Suppressor macrophage treated with lipopolysaccharide for 1 hour (primary cell): ENCODE results near the gene SELL.
"Not testable (repeated sequence)": the region's sequence is repeated elsewhere in the genome, so short reads cannot be mapped to it uniquely, and the experiment has no call there.

ENCODE experiments used
- DNase-seq, 3 donors: peaks; one replicate each; pipeline ENCODE4 v3.0.0-alpha.2; 2020 to 2022

Gene SELL

GRCh38 chr1:169711469-169712308 is at the start of gene SELL:
SELL (minus strand) TSS chr1:169711620; CDS start chr1:169711498, 122 bp downstream.
- DNase-seq = peak; percentile 85 to 90 (median 88)

- no peak for DNase-seq
Measured at GRCh38 chr1:169759038-169759437, 47.6 kb upstream of the SELL start.

- DNase-seq = no peak
Measured at GRCh38 chr1:169753549-169753948, 42.1 kb upstream of the SELL start.

- DNase-seq = no peak
Measured at GRCh38 chr1:169750041-169750440, 38.6 kb upstream of the SELL start.

- no peak for DNase-seq
Measured at GRCh38 chr1:169746550-169746949, 35.1 kb upstream of the SELL start.

- DNase-seq = no peak
Measured at GRCh38 chr1:169745015-169745861, 33.8 kb upstream of the SELL start.

GRCh38 chr1:169741666-169742394 is 30.4 kb upstream of the SELL start:
- DNase-seq = no peak

- no peak for DNase-seq
Measured at GRCh38 chr1:169739980-169740379, 28.6 kb upstream of the SELL start.

GRCh38 chr1:169733924-169734323 is 22.5 kb upstream of the SELL start, which contains the start of gene SELE:
SELE (minus strand) TSS chr1:169734079; CDS start chr1:169733612, 467 bp downstream.
- no peak for DNase-seq

- no peak for DNase-seq
Measured at GRCh38 chr1:169731446-169731845, 20.0 kb upstream of the SELL start.

- DNase-seq = no peak
Measured at GRCh38 chr1:169729991-169730390, 18.6 kb upstream of the SELL start.

- no peak for DNase-seq
Measured at GRCh38 chr1:169727307-169727706, 15.9 kb upstream of the SELL start.

- no peak for DNase-seq
Measured at GRCh38 chr1:169726851-169727250, 15.4 kb upstream of the SELL start.

- no peak for DNase-seq
Measured at GRCh38 chr1:169725930-169726329, 14.5 kb upstream of the SELL start.

- no peak for DNase-seq
Measured at GRCh38 chr1:169724168-169724567, 12.7 kb upstream of the SELL start.

GRCh38 chr1:169723763-169724162 is 12.3 kb upstream of the SELL start:
- DNase-seq = no peak

GRCh38 chr1:169722779-169723178 is 11.4 kb upstream of the SELL start:
- no peak for DNase-seq

GRCh38 chr1:169715100-169715499 is 3.7 kb upstream of the SELL start:
- DNase-seq = not testable (repeated sequence)

- DNase-seq = not testable (repeated sequence)
Measured at GRCh38 chr1:169713090-169713489, 1.7 kb upstream of the SELL start.

- DNase-seq = no peak
Measured at GRCh38 chr1:169712309-169712631, 850 bp upstream of the SELL start.

GRCh38 chr1:169708647-169709046 is 2.8 kb downstream of the SELL start:
- peak; percentile 25 to 44 (median 32) for DNase-seq

GRCh38 chr1:169707912-169708604 is 3.4 kb downstream of the SELL start:
- DNase-seq = no peak

- no peak for DNase-seq
Measured at GRCh38 chr1:169704797-169705196, 6.6 kb downstream of the SELL start.
